ENCODE results near the gene GGCT.
A peak's percentile ranks its signal among the peaks of the same experiment; 100 is the strongest.
"Not testable (repeated sequence)": the region's sequence is repeated elsewhere in the genome, so short reads cannot be mapped to it uniquely, and the experiment has no call there.

GGCT gene

GRCh38 chr7:30504301-30505173, at the start of gene GGCT:
Gene GGCT, minus strand, starts transcription at chr7:30504829. Its CDS starts 120 bp downstream, at chr7:30504709.
- no peaks in the 10 kb centered on the region for H3K27me3 Mint-ChIP-seq
- peaks cover 30% of the 10 kb centered on the region for H3K4me1 Mint-ChIP-seq (ENCODE audit: low read depth)
- peaks cover 13% of the 10 kb centered on the region for H3K9me3 Mint-ChIP-seq
- H3K27ac Mint-ChIP-seq, result peak within 1 kb of the TSS; percentile 85
- peaks cover 18% of the 10 kb centered on the region for H3K36me3 Mint-ChIP-seq (ENCODE audit: low read depth)
- H3K4me3 Mint-ChIP-seq, result peak within 1 kb of the TSS; percentile 77
- intact Hi-C loops (cut with micrococcal nuclease), result no loop called here

- intact Hi-C loops (cut with micrococcal nuclease), result no loop called here
- Mint-ChIP-seq H3K27ac (no peak overlapping the region), H3K4me1 (ENCODE audit: low read depth) (peaks cover 39% of the 10 kb centered on the region), H3K4me3 (no peak overlapping the region), H3K36me3 (ENCODE audit: low read depth) (peaks cover 28% of the 10 kb centered on the region), H3K9me3 (no peaks in the 10 kb centered on the region), H3K27me3 (no peaks in the 10 kb centered on the region)
Observed at GRCh38 chr7:30553546-30553945, 48.9 kb upstream of the GGCT start.

- Mint-ChIP-seq H3K9me3 (no peaks in the 10 kb centered on the region), H3K27ac (no peak overlapping the region), H3K36me3 (ENCODE audit: low read depth) (peaks cover 30% of the 10 kb centered on the region), H3K4me3 (no peak overlapping the region), H3K27me3 (no peaks in the 10 kb centered on the region), H3K4me1 (ENCODE audit: low read depth) (peaks cover 39% of the 10 kb centered on the region)
- intact Hi-C loops (cut with micrococcal nuclease), result no loop called here
Observed at GRCh38 chr7:30553141-30553540, 48.5 kb upstream of the GGCT start.

- peak overlapping the region; percentile 91 for H3K27ac Mint-ChIP-seq
- intact Hi-C loops (cut with micrococcal nuclease), result no loop called here
- no peak overlapping the region for H3K4me3 Mint-ChIP-seq
- peaks cover 30% of the 10 kb centered on the region for H3K36me3 Mint-ChIP-seq (ENCODE audit: low read depth)
- H3K4me1 Mint-ChIP-seq (ENCODE audit: low read depth), result peaks cover 39% of the 10 kb centered on the region
- no peaks in the 10 kb centered on the region for H3K27me3 Mint-ChIP-seq
- H3K9me3 Mint-ChIP-seq, result no peaks in the 10 kb centered on the region
Observed at GRCh38 chr7:30552330-30552729, 47.7 kb upstream of the GGCT start.

GRCh38 chr7:30549931-30550493, 45.4 kb upstream of the GGCT start:
- peaks cover 39% of the 10 kb centered on the region for H3K4me1 Mint-ChIP-seq (ENCODE audit: low read depth)
- H3K9me3 Mint-ChIP-seq, result no peaks in the 10 kb centered on the region
- H3K27me3 Mint-ChIP-seq, result no peaks in the 10 kb centered on the region
- intact Hi-C loops (cut with micrococcal nuclease), result loop anchor here (2.0 kb wide), 1 partner anchor 45 kb away; the partner anchor contains the start of gene GARS1
- peaks cover 50% of the 10 kb centered on the region for H3K36me3 Mint-ChIP-seq (ENCODE audit: low read depth)
- H3K4me3 Mint-ChIP-seq, result peak overlapping the region; percentile 18
- H3K27ac Mint-ChIP-seq, result peak overlapping the region; percentile 91

- Mint-ChIP-seq H3K36me3 (ENCODE audit: low read depth) (peaks cover 61% of the 10 kb centered on the region), H3K27ac (peak overlapping the region; percentile 62), H3K4me3 (no peak overlapping the region), H3K27me3 (no peaks in the 10 kb centered on the region), H3K9me3 (no peaks in the 10 kb centered on the region), H3K4me1 (ENCODE audit: low read depth) (peaks cover 34% of the 10 kb centered on the region)
- intact Hi-C loops (cut with micrococcal nuclease), result loop anchor here (1.0 kb wide), 1 partner anchor 15 kb away; no protein-coding TSS in a partner anchor
Observed at GRCh38 chr7:30548845-30549244, 44.2 kb upstream of the GGCT start.

GRCh38 chr7:30546596-30546995, 42.0 kb upstream of the GGCT start:
- Mint-ChIP-seq H3K4me3 (no peak overlapping the region), H3K9me3 (no peaks in the 10 kb centered on the region), H3K36me3 (ENCODE audit: low read depth) (peaks cover 61% of the 10 kb centered on the region), H3K4me1 (ENCODE audit: low read depth) (peaks cover 27% of the 10 kb centered on the region), H3K27ac (no peak overlapping the region), H3K27me3 (no peaks in the 10 kb centered on the region)
- intact Hi-C loops (cut with micrococcal nuclease), result no loop called here

- H3K4me3 Mint-ChIP-seq, result no peak overlapping the region
- H3K36me3 Mint-ChIP-seq (ENCODE audit: low read depth), result peaks cover 64% of the 10 kb centered on the region
- peaks cover 21% of the 10 kb centered on the region for H3K4me1 Mint-ChIP-seq (ENCODE audit: low read depth)
- intact Hi-C loops (cut with micrococcal nuclease), result no loop called here
- no peaks in the 10 kb centered on the region for H3K9me3 Mint-ChIP-seq
- H3K27ac Mint-ChIP-seq, result no peak overlapping the region
- no peaks in the 10 kb centered on the region for H3K27me3 Mint-ChIP-seq
Observed at GRCh38 chr7:30545791-30546555, 41.3 kb upstream of the GGCT start.

GRCh38 chr7:30543813-30544525, 39.3 kb upstream of the GGCT start:
- peaks cover 70% of the 10 kb centered on the region for H3K36me3 Mint-ChIP-seq (ENCODE audit: low read depth)
- H3K4me1 Mint-ChIP-seq (ENCODE audit: low read depth), result peaks cover 3% of the 10 kb centered on the region
- no peak overlapping the region for H3K27ac Mint-ChIP-seq
- H3K27me3 Mint-ChIP-seq, result no peaks in the 10 kb centered on the region
- no peaks in the 10 kb centered on the region for H3K9me3 Mint-ChIP-seq
- no peak overlapping the region for H3K4me3 Mint-ChIP-seq
- intact Hi-C loops (cut with micrococcal nuclease), result no loop called here

- intact Hi-C loops (cut with micrococcal nuclease); H3K9me3 Mint-ChIP-seq; H3K4me1 Mint-ChIP-seq (ENCODE audit: low read depth); H3K27ac Mint-ChIP-seq; H3K4me3 Mint-ChIP-seq; H3K27me3 Mint-ChIP-seq: not testable (repeated sequence)
- H3K36me3 Mint-ChIP-seq (ENCODE audit: low read depth), result peaks cover 73% of the 10 kb centered on the region
Observed at GRCh38 chr7:30543115-30543514, 38.5 kb upstream of the GGCT start.

GRCh38 chr7:30533886-30534285, 29.3 kb upstream of the GGCT start:
- intact Hi-C loops (cut with micrococcal nuclease), result no loop called here
- H3K4me3 Mint-ChIP-seq, result no peak overlapping the region

GRCh38 chr7:30531286-30531685, 26.7 kb upstream of the GGCT start:
- H3K9me3 Mint-ChIP-seq, result no peaks in the 10 kb centered on the region
- intact Hi-C loops (cut with micrococcal nuclease), result no loop called here
- H3K4me1 Mint-ChIP-seq (ENCODE audit: low read depth), result no peaks in the 10 kb centered on the region
- H3K4me3 Mint-ChIP-seq, result no peak overlapping the region
- H3K27me3 Mint-ChIP-seq, result no peaks in the 10 kb centered on the region
- H3K36me3 Mint-ChIP-seq (ENCODE audit: low read depth), result peaks cover 50% of the 10 kb centered on the region
- H3K27ac Mint-ChIP-seq, result no peak overlapping the region

More at GRCh38 chr7:30533886-30534285, 29.3 kb upstream of the GGCT start:
- H3K27ac Mint-ChIP-seq, result no peak overlapping the region
- H3K9me3 Mint-ChIP-seq, result no peaks in the 10 kb centered on the region
- H3K36me3 Mint-ChIP-seq (ENCODE audit: low read depth), result peaks cover 54% of the 10 kb centered on the region
- H3K27me3 Mint-ChIP-seq, result no peaks in the 10 kb centered on the region
- H3K4me1 Mint-ChIP-seq (ENCODE audit: low read depth), result no peaks in the 10 kb centered on the region

- Mint-ChIP-seq H3K27me3 (no peaks in the 10 kb centered on the region), H3K27ac (no peak overlapping the region), H3K4me1 (ENCODE audit: low read depth) (no peaks in the 10 kb centered on the region), H3K4me3 (no peak overlapping the region), H3K9me3 (no peaks in the 10 kb centered on the region), H3K36me3 (ENCODE audit: low read depth) (peaks cover 52% of the 10 kb centered on the region)
- intact Hi-C loops (cut with micrococcal nuclease), result no loop called here
Observed at GRCh38 chr7:30530373-30530772, 25.7 kb upstream of the GGCT start.
